Tongue (tissue), 2 donors: ENCODE data around the gene CNOT3. TPM values are rescaled to one million over a fixed set of nuclear protein-coding genes. Genes with fewer than 3 reads are reported as not detected.
"Not testable (repeated sequence)": the region's sequence is repeated elsewhere in the genome, so short reads cannot be mapped to it uniquely, and the experiment has no call there.

Source experiments
- DNase-seq: peaks from one replicate; pipeline ENCODE4 v3.0.0-alpha.2; 2015
- total RNA-seq: library from RNA; depleted of rRNA; stranded (reverse); fragments of >200 nt; gene quantifications from one replicate; pipeline ENCODE4 v1.2.3, GENCODE V29; 2014

The CNOT3 gene
- total RNA-seq, 1 donor from 2014 or later: 16.3 TPM

DNA sequence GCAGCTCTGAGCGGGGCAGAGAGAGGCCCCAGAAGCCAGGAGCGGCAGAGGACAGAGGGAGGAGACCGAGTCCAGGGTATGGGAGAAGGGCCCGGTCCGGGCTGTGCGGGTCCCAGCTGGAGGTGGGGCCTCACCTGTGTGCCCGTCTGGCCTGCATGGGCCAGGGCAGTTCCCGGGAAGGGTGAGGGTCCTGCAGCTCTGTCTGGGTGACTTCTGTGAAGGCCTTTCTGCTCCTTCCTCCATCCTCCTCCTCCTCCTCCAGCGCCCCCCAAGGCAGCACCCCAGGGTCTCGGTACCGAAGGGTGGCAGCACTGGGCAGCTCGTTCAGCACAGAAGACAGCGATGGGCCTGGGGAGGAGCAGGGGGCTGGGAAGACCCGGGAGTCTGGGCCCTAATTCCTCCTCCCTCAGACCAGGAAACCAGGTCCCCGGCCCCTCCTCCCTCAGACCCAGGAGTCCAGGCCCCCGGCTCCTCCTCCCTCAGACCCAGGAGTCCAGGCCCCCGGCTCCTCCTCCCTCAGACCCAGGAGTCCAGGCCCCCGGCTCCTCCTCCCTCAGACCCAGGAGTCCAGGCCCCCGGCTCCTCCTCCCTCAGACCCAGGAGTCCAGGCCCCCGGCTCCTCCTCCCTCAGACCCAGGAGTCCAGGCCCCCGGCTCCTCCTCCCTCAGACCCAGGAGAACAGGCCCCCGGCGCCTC lies 34.3 kb downstream of the CNOT3 start:
- not testable (repeated sequence) for DNase-seq

DNA sequence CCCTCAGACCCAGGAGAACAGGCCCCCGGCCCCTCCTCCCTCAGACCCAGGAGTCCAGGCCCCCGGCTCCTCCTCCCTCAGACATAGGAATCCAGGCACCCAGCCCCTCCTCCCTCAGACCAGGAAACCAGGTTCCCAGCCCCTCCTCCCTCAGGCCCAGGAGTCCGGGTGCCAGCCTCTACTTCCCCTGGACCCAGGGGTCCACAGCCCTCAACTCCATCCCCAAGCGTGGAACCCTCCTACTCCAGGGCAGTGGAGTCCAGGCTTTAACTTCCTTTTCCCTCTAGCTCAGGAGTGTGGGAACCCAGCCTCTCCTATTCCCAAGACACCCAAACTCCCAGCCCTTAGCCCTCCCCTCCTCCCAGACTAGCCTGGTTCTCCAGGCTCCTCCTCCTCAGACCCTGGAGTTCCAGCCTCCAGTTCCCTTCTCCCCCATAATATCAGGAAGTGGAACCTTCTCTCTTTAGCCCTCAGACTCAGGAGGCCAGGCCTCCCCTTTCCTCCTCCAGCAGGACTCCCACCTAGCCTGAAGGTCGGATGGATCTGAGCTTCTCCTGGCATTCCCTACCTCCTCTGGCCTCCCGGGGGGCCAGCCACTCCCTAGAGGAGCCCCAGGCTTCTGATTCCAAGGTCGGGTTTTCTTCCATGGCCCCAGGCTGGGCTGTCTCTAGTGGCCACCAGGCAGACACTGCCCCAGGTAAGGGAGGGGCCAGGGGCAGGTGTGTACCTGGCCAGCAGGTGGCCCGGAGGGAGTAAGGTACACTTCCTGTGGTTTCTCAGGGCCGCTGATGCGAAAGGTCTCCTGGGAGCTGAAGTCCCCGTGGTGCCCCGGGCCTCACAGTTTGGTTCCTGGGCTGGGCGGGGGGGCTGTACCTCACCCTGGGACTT lies 35.2 kb downstream of the CNOT3 start, which contains the start of gene TMC4:
Gene TMC4 (minus strand): TSS at position 690 of the 888 bp plus-strand sequence. CDS start 43 bp downstream, at position 647.
- no peak for DNase-seq

DNA sequence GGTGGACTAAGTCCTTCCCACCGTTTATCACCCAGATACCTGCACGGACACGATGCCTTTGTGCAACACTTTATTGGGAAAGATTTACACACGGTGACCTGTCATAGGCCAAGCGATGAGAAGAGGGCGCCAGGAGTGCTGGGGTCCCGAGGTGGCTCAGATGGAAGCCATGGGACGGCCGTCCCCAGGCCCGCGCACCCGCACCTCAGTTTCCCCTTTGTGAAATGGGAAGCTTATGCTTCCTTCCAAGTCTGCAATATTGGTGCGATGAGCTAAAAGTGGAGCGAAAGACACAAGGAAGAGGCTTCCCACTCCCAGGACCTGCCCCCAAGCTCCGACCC lies 35.8 kb downstream of the CNOT3 start:
- DNase-seq: no peak

DNA sequence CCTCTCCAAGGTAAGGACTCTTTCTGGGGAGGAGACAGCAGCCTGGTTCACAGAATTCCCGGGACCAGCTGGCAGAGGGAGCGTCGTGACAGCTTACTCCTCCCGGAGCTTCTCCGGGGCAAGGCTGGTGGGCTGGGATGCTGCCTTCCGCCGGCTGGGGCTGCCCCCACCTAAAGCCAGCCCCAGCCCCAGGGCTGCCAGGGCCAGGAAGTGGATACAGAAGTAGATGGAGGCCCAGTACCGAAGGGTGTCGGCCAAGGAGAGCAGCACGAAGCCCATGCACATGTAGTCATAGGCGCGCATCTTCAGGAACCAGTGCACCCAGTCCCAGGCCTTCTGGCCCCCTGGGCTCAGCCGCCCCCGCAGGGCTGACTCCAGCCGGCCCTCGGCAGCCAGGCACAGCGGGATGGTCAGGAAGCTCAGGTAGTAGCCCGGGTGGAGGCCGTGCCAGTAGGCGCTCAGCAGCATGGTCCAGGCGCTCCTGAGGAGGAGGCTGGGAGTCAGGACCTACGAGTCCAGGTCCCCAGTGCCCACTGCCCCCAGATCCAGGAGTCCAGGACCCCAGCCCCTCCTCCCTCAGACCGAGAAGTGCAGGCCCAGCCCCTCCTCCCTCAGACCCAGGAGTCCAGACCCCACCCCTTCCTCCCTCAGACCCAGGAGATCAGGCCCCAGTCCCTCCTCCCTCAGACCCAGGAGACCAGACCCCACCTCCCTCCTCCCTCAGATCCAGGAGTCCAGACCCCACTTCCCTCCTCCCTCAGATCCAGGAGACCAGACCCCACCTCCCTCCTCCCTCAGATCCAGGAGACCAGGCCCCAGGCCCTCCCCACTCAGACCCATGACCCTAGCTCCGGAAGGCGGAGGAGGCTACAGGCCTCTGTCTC lies 36.6 kb downstream of the CNOT3 start:
- DNase-seq: no peak

DNA sequence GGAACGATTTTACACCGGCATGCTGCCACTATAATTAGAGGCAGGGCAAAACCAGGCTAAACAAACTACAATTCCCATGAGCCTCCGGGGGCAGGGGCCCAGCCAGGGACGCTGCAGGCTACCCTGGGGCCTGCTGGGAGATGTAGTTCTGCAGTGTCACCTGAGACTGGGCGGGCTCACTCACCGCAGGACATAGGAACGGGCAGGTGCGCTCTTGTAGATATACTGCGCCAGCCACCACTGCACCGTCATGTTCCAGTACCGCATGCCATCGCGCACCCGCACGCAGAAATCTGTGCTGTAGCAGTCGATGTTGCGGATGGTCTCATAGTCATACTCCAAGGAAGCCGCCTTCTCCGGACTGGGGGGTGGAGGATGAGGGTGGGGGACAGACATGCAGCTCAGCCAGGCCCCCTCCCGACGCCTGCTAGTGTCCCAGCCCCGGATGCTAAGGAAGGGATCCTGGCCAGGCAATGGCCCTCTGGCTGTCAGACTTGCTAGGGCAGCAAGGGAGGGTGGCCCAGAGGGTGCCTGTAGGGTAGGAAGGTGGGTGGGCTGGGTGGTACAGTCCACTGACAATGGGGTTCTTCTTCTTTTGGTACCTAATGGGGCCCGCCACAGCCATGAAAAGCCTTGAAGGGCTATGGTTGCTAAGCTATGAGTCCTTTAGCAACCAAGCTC lies 41.2 kb downstream of the CNOT3 start:
- peak; percentile 63 for DNase-seq

DNA sequence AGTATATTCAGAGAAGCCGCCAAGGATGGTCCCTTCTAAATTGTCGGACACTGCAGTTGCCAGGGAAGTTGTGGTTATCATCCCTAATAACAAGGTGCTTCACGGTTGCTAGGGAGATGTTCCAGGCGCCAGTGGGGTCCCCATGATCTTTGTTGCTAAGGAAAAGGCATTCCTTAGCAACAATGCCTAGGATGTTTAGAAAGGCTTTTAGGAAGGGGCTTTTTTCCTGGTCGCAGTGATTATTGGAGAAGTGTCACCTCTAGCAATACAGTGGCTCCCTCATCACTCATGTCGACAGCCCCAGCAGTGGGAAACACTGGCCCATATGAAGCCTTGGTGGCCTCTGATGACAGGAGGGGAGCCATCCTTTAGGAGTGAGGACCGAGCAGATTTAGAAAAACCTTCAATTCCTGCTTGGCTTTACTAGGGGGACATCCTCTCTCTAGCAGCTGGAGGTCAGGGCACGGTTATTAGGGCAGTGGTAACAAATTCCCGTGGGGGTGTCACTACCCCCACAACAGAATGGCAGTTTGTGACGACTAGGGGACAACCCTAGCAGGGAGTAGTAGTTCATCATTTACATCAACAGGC lies 41.8 kb downstream of the CNOT3 start:
- no peak for DNase-seq

DNA sequence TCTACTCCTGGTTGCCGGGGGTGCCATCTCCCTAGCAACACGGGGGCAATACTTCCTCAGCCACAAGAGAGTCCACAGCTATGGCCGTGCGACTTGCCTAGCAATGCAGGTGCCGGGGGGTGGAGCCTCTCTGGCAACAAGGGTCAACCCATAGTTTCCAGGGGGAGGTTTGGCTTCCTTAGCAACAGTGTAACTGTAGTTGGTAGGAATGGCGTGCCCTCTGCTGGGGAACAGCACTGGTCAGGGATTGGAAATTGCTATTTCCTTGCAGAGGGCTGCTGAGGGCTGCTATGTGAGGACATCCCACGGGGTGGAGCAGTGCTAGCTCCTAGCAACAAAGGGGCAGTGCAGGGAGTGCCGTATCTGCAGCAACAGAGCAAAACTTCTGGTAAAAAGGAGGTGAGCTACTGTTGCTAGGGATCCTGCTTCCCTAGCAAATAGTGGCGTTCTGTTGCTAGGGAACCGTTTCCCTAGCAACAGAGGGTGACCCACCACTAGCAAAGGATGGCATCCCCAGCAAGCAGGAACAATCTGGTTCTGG lies 42.4 kb downstream of the CNOT3 start:
- peak; percentile 77 for DNase-seq

DNA sequence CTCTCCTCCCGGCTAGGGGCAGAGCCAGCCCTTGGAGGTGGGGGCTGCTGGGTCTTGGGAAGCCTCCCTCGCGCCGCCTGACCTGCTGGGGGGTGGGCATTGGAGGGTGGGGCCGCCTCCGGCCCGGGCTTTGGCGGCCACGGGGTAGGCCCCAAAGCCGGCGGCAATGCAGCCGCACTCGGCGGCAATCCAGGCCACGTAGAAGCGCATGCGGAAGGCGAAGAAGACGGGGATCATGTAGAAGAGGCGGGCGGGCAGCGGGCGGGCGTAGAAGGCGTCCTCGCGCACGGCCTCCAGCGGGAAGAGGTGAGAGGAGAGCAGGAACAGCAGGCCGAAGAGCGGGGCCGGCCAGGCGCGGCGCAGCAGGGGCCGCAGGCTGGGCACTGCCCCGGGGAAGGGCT lies 43.1 kb downstream of the CNOT3 start:
- no peak for DNase-seq

DNA sequence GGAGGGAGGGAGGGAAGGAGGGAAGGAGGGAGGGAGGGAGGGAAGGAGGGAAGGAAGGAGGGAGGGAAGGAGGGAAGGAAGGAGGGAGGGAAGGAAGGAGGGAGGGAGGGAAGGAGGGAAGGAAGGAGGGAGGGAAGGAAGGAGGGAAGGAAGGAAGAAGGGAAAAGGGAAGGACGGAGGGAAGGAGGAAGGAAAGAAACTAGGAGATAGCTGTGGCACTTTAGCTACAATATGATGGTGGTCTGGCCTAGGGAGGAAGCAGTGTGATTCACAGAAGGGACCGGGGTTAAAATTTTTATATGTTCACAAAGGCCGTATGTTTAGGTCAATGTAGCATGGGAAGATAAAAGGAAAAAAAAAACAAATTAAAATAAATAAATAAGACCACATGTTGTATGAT lies 44.3 kb downstream of the CNOT3 start:
- not testable (repeated sequence) for DNase-seq

DNA sequence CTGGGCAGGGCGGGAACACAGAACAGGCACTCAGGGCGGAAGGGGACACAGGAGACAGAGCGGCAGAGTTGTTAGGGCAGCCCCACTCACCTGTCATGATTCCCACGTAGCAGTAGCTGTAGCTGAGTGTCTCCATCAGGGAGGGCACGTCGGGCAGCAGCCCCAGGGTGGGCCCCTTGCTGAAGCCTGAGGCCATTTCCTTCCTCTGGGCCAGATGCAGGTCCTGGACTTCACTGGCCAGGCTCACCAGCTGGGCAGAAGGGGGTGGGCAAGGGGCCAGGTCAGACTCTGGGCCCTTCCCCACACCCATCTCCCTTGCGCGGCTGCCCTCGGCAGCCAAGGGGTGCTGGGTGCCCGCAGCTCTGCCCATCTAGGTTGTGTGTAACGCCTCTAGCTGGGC lies 45.9 kb downstream of the CNOT3 start:
- no peak for DNase-seq

DNA sequence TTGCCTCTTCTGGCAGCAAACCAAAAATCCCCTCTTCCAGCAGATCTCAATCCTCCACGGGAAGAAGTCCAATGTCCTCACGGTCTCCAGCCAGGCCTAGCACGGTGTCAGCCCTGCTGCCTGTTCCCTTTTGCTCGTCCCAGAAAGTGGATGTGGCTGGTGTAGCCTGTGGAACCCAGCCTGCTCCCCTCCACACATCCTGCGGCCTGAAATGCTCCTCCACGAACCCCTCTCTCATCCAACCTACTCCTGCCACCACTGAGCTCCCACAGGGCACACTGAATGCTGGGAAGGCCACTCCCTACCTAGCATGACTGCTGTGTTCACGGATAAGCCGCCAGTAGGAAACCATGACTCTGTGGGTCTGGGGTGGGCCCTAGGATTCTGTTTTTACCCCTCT lies 48.8 kb downstream of the CNOT3 start:
- no peak for DNase-seq

DNA sequence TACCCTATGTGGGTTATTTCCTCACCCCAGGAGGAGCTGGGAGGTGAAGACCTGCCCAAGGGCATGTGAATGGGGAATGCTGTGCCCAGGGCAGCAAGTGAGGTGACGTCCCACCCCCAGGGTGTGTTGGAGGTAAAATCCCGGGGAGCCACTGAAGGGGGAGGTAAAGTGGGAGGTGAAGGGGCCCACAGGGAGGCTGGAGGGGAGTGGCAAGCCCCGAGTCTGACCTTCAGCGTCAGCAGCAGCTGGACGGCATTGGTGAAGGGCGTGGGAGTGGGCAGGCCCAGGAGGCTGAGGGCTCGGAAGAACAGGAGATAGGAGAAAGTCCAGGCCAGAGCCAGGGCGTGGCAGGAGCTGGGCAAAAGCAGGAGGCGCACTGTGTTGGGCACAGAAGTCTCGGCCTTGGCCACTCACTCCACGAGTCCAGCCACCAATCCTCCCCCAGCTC lies 49.4 kb downstream of the CNOT3 start:
- no peak for DNase-seq

DNA sequence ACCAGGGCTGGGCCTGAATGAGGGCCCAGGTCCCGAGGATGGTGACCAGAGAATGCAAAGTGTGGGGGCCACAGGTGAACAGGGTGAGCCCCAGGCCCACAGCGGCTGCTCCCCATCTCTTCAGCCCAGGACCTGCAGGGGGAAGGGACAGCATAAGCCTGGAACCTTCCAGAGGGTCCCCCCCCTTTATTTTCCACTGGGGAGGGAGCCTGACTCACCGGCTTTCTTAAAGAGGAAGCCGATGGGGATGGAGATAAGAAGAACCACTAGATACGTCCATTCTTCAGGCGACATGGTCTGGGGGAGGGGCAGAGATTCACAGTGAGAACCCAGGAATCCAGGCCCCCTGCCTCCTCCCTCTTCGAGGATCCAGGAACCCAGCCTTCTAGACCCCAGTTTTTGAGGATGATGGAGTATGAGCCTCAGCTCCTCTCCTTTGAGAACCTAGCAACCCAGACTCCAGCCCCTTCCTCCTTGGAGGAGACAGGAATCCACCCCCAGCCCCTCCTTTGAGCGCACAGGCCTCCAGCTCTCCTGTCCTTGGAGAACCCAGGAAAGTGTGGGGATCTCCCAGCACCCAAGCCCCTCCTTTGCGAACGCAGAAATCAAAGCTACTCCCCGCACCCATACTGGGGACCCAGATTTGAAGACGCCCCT lies 50.8 kb downstream of the CNOT3 start:
- DNase-seq: no peak

DNA sequence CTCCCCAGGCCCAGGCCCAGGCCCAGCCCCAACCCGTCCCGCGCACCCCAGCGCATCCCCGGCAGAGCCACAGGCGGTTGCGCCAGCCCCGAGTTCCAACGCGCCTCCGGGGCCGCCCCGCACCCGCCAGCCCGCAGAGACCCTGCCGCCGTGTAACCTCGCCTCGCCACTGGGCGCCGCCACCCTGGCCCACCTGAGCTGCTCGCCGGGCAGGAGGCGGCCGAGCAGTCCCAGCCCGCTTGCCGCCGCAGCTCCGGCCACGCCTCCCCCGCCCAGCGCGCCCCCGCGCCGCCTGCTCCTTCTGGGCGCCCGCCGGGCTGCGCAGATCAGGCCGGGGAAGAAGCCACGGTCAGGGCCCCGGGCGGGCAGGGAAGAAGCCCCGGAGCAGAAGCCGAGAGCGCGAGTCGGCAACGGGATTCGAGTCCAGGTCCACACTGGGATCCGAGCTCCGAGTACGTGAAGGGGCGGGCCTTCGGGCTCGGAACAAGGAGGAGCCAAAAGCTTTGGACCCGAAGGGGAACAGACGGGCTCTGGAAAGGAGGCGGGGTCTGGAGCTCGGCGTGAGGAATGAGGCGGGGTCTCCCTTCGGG lies 51.7 kb downstream of the CNOT3 start, which contains the start of gene MBOAT7:
Gene MBOAT7 (minus strand): TSS at position 436 of the 590 bp plus-strand sequence. CDS start 1,072 bp downstream, outside the sequence.
- DNase-seq: no peak

DNA sequence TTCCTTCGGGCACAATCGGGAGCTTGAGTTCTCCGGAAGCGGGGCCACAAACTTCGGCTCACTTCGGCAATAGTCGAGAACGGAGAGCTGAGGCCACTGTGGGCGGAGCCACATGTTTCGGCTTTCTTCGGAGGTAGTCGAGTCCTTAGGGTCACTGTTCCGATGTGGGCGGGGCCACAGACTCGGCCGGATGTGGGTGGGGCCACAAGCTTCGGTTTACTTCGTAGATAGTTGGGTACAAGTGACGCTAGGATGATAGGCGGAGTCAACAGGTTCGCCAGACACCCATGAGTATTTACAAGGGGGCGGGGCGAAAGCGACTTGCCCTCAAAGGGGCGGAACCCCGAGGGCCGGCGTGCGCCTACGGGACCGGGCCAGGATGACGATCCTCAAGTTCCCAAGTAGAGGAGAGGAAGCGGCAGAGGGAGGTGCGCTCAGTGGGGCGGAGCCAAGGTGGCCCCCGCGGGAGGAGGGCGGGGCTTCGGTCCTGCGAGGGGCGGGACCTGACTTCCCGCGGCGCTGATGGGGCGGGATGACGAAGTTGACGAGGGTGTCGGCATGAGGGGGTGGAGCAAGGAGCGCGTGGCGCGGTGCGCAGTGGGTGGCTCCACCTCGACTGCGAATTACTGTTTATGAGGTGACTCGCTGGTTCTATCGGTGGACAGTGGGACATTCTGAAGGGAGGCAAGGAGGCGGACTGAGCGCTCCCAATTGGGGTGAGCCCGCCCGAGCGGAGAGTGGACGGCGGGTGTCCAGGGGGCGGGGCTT lies 52.4 kb downstream of the CNOT3 start:
- peak; percentile 100 for DNase-seq

DNA sequence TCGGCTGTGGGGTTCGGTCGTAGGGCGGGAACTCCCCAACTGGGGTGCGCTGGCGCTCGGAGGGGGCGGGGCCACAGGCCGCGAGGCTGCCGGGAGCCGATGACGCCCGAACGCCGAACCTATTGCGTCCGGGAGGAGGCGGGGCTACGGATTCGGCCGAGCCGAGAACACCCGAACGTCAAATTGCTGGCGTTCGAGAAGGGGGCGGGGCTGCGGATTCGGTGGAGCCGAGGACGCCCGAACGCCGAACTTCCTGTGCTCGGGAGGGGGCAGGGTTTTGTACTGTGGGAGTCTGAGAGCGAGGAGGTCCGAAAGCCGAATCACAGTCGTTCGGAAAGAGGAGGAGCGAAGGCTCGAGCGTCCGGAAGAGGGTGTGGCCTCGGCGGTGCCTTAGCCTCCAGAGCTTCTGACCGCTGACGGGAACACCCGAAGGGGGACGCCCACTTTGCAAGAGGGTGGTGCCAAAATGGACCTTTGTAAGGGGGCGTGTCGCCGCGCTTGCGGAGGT lies 53.0 kb downstream of the CNOT3 start:
- peak; percentile 100 for DNase-seq

DNA sequence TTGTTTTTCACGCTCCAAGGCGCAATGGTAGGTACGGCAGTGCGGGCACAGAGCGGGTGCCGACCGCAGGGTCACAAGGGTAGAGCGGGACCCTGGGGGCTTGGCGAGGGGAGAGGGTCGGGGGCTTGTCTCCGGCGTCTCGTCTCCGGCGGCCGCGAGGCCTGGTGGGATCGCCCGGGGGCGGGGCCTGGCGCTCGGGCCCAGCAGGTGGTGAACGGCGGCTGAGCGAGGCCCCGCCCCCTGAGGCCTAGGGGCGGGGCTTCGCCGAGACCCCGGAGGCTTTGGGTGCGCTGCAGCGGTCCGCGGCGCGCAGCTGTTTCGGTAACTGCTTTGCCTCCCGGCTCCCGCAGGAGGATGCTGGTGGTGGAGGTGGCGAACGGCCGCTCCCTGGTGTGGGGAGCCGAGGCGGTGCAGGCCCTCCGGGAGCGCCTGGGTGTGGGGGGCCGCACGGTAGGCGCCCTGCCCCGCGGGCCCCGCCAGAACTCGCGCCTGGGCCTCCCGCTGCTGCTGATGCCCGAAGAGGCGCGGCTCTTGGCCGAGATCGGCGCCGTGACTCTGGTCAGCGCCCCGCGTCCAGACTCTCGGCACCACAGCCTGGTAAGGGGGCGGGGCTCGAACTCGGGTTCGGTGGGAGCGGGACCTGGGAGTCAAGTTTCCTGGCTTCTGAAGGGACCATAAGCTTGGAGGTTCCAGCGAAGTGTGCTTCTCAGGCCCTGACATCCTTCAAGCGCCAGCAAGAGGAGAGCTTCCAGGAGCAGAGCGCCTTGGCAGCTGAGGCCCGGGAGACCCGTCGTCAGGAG lies 53.6 kb downstream of the CNOT3 start, which contains the start of gene TSEN34:
Gene TSEN34 (plus strand): TSS at position 298 of the 800 bp plus-strand sequence. CDS start 57 bp downstream, at position 355.
- DNase-seq: peak; percentile 96
